Amniotic epithelial cell (primary cell): ENCODE measurements around the gene PPP1R9B.

ENCODE experiments used
- DNase-seq: peaks from one replicate; pipeline ENCODE4 v3.0.0-alpha.2; 2010; ENCODE audit warnings: low read depth

PPP1R9B gene

GRCh38 chr17:50123649-50124349 is 26.7 kb downstream of the PPP1R9B start:
- no peak for DNase-seq

GRCh38 chr17:50122945-50123344 is 27.5 kb downstream of the PPP1R9B start:
- no peak for DNase-seq

- no peak for DNase-seq
Observed at GRCh38 chr17:50120475-50121253, 29.8 kb downstream of the PPP1R9B start.

GRCh38 chr17:50118828-50119218 is 31.7 kb downstream of the PPP1R9B start:
- DNase-seq = no peak

GRCh38 chr17:50118076-50118827 is 32.2 kb downstream of the PPP1R9B start:
- DNase-seq = no peak

- peak; percentile 49 for DNase-seq
Observed at GRCh38 chr17:50117202-50118051, 33.0 kb downstream of the PPP1R9B start.

- DNase-seq = no peak
Observed at GRCh38 chr17:50115756-50116155, 34.7 kb downstream of the PPP1R9B start.

GRCh38 chr17:50114849-50115357 is 35.6 kb downstream of the PPP1R9B start:
- peak; percentile 70 for DNase-seq

- no peak for DNase-seq
Observed at GRCh38 chr17:50114401-50114800, 36.1 kb downstream of the PPP1R9B start.

GRCh38 chr17:50113624-50114320 is 36.7 kb downstream of the PPP1R9B start:
- no peak for DNase-seq

GRCh38 chr17:50112694-50113093 is 37.8 kb downstream of the PPP1R9B start:
- no peak for DNase-seq

- no peak for DNase-seq
Observed at GRCh38 chr17:50111673-50112655, 38.5 kb downstream of the PPP1R9B start.

GRCh38 chr17:50110591-50111349 is 39.7 kb downstream of the PPP1R9B start:
- no peak for DNase-seq

- DNase-seq = no peak
Observed at GRCh38 chr17:50109785-50110184, 40.7 kb downstream of the PPP1R9B start.

GRCh38 chr17:50109207-50109606 is 41.3 kb downstream of the PPP1R9B start:
- DNase-seq = no peak

- no peak for DNase-seq
Observed at GRCh38 chr17:50108556-50108955, 41.9 kb downstream of the PPP1R9B start.

- DNase-seq = peak; percentile 61
Observed at GRCh38 chr17:50107790-50108414, 42.6 kb downstream of the PPP1R9B start.

- DNase-seq = no peak
Observed at GRCh38 chr17:50106393-50107131, 43.9 kb downstream of the PPP1R9B start.
